Limb (tissue), 2 donors: ENCODE measurements around the gene SPRED1.

ENCODE experiments used
- DNase-seq, 2 donors: peaks; one replicate each; pipeline ENCODE4 v3.0.0-alpha.2; 2016; ENCODE audit errors: extremely low spot score in 2 of 2

The SPRED1 gene

GRCh38 chr15:38281031-38281430, 28.4 kb downstream of the SPRED1 start:
- DNase-seq: no peak

GRCh38 chr15:38283010-38283409, 30.4 kb downstream of the SPRED1 start:
- no peak for DNase-seq

DNA sequence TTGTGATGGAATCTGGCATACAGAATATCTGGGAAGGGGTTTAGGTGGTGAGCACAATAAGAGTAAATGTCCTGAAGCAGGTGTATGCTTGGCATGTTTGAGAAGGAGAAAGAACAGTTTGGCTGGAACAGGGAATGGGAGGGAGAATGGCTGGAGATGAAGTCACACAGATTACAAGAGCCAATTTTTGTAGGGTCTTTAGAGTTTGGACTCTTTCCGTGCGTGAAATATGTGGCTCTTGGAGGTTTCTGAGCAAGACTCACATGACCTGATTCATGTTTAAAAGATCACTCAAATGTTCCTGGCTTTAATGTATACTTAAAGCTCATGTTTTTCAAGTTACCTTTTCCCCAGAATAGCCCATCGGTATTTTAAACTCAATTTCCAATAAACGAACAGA, 32.8 kb downstream of the SPRED1 start:
- DNase-seq: no peak

DNA sequence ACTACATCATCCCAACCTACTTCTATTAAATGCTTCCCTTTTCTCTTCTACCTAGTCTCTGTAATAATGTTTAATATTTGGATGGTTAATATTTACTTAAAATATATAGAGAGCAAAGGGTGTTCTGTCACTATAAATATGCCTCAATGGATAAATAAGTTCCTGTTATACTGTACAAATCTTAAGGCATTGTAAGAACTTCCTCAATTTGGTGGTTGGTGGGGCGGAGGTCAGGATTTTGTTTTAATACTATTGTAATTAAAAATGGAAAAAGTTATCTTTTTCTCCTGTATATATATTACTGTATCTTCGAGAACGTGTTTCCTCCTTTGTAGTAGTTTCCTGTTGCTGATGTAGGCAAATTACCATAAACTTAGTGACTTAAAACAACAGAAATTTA, 41.5 kb downstream of the SPRED1 start:
- DNase-seq: no peak

DNA sequence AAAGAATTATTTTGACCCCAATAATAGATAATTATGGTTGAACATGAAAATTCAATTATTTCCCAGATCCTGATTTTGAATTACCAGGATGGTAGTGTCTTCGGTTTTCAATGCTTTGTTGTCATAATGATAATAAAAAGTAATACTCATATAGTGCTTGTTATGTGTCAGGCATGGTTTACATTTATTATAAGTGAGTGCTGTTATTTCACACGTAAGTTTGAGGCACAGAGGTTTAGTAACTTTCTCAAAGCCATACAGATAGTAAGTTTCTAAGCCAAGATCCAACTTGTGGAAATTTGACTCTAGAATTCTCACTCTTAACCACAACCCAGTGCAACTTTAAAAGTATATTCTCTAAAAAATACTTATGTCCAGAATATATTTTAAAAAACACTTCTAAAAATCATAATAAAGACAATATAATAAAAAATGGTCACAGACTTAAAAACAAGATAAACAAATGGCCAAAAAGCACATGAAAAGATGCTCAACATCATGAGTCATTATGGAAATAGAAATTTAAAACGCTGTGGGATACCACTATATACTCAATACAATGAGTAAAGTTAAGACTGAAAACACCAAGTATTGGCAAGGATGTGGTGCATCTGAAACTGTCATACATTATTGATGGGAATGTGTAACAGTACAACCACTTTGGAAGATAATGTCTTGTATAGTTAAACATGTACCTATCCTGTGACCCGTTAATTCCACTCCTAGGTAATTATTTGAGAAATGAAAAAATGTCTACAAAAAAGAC, 45.2 kb downstream of the SPRED1 start:
- no peak for DNase-seq

GRCh38 chr15:38299216-38299615, 46.6 kb downstream of the SPRED1 start:
- DNase-seq: no peak

DNA sequence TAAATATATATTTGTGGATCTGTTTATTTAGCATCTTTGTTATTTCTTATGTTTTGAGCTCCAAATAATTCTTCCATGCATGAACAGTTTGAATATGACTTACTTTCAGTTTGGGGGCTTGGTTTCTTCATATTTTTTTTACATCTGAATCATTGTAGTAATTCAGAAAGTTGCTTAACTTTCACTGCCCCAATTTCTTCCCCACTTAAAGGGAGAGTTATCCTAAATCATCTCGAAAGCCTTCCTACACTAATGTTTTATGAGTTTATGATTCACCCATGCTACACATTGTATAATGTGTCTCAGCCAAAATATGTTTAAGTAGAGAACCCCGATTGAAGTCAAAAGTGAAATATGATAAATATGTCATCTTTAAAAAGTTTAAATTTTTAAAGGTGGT, 47.8 kb downstream of the SPRED1 start:
- no peak for DNase-seq

- no peak for DNase-seq
These were observed 51.8 kb downstream of the SPRED1 start for GRCh38 chr15:38304481-38304880.

DNA sequence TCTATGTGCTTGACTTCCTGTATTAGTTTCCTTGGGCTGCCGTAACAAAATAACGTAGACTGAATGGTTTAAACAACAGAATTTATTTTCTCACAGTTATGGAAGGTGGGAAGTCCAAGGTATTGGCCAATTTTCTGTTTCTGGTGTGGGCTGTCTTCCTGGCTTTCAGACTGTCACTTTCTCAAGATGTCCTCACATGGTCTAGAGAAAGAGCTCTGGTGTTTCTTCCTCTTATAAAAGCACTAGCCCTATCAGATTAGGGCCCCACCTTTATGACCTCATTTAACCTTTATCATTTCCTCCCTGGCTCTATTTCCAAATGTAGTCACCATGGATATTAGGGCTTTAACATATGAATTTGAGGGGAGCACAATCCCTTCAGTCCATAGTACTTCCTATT, 54.6 kb downstream of the SPRED1 start:
- no peak for DNase-seq

GRCh38 chr15:38307861-38308641, 55.4 kb downstream of the SPRED1 start:
- no peak for DNase-seq

DNA sequence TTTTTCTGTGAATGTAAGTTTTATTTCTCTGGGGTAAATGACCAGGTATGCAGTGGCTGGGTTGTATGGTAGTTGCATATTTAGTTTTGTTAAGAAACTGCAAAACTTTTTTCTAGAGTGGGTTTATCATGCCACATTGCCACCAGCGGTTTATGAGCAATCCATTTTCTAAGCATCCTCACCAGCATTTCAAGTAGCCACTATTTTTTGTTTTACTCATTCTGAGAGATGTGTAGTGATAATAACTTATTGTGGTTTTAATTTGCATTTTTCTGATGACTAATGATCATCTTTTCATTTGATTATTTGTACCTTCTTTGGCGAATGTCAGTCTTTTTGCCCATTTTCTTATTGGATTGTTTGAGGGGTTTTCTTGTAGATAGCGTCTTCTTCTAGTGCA, 56.2 kb downstream of the SPRED1 start:
- no peak for DNase-seq

- no peak for DNase-seq
These were observed 59.6 kb downstream of the SPRED1 start for GRCh38 chr15:38312190-38312589.

GRCh38 chr15:38316311-38316710, 63.7 kb downstream of the SPRED1 start:
- DNase-seq: no peak

DNA sequence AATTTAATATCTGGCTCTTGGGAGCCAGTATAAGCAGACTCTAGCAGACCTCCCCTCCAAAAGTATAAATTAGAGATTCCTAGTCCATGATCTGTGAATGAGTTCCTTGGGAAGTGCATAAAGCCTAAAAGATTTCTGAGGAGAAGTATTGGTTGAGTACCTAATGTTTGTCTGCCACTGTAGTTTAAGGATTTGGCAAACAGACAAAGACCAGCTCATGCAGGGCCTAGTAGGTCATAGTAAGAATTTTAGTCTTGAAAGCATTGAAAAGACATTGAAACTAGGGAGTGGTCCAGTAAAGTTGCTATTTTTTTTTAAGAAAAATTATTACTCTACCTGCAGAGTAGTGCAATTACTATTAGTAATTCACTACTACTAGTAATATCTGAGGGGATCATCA, 67.5 kb downstream of the SPRED1 start:
- no peak for DNase-seq

- DNase-seq: no peak
These were observed 68.2 kb downstream of the SPRED1 start for GRCh38 chr15:38320866-38321265.

- DNase-seq: no peak
These were observed 71.3 kb downstream of the SPRED1 start for GRCh38 chr15:38323895-38324294.

DNA sequence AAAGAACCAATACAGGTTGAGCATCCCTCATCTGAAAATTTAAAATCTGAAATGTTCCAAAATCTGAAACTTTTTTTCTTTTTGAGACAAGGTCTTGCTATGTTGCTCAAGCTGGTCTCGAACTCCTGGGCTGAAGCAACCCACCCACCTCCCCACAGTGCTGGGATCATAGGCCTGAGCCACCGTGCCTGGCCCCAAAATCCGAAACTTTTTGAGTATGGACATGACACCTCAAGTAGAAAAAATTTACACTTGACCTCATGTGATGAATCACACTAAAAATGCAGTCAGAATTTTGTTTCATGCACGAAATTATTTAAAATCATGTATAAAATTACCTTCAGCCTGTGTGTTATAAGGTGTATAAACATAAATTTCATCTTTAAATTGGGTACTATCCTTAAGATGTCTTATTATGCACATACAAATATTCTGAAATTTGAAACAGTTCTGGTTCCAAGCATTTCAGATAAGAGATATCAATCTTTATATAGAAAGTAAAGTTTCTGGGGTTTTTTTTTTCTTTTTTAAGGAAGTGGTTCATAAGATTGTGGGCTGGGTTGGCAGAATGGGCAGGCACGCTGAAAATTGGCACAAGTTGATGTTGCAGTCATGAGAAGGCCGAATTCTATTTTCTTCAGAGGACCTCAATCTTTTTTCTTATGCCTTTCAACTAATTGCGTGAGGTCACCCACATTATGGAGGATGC, 72.5 kb downstream of the SPRED1 start:
- no peak for DNase-seq

- DNase-seq: no peak
These were observed 73.0 kb downstream of the SPRED1 start for GRCh38 chr15:38325648-38325990.

DNA sequence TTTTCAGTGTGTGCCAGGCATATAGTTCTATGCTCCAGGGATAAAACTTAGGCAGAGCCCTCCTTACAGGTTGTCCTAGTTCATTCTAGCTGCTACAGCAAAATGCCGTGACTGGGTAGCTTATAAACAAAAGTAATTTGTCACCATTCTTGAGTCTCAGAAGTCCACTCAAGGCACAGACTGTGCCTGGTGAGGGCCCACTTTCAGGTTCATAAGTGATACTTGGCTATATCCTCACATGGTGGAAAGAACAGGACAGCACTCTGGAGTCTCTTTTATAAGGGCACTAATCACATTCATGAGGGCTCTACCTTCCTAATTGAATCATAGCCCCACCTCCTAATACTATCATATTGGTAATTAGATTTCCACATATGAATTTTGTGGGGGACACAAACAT, 80.1 kb downstream of the SPRED1 start:
- DNase-seq: no peak

DNA sequence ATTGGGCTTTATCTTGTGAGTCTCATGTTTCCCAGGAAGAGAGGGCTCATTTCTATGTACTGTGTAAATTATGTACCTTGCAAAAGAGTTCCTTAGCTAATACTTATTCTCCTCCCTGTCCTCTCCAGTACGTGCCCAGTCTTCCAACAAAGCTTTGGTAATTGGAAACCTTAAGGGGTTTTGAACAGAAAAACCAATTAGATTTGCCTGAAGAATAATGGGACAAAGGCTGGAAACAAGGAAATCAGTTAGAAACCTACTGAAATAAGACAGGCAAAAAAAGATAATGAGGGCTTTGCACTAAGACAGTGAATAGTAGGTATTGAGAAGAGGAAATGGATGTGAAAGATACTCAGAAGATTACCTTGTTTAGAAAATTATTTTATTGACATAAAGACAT, 82.5 kb downstream of the SPRED1 start:
- no peak for DNase-seq

DNA sequence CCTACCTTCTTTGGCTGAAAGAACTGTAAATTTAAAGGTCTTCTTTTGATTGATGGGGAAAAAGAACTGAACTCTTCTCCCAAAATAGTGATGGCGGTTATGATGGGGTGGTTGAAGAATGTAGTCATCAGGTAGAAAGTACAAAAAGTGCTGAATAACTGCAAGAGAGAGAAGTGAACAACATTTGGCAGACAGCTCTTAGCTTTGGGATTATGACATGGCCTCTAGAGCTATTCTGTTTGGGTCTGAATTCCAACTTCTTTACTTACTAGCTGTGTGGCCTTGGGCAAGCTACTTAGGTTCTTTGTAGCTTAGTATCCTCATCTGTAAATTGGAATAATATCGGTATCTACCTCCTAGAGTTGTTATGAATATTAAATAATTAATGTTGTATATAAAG, 91.7 kb downstream of the SPRED1 start:
- no peak for DNase-seq

- DNase-seq: no peak
These were observed 96.6 kb downstream of the SPRED1 start for GRCh38 chr15:38349251-38349650.

DNA sequence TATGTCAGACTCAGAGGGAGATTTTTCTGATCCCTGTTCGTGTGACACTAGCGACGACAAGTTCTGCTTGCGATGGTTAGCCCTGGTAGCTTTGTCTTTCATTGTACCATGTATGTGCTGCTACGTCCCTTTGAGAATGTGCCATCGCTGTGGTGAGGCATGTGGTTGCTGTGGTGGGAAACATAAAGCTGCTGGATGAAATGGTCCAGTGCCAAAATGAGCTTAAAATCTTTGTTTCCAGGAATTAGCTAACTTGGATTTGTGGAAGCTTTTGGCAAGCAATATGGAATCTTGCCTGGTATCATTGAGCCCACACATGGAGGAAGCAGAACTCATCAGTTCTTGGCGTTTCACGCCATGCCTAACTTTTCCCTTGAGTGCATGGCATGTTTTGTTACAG, 98.8 kb downstream of the SPRED1 start:
- DNase-seq: no peak
